Stimulated activated CD8-positive, alpha-beta memory T cell treated with anti-CD3 and anti-CD28 coated beads, Interleukin-15, amount 100 ng/mL, for 48 hours (primary cell): Measurements from ENCODE around the gene ZGLP1.

ENCODE experiments used
- DNase-seq, 2 donors: peaks; one replicate each; pipeline ENCODE4 v3.0.0-alpha.2; 2020; ENCODE audit warnings: low read depth in 2 of 2

The ZGLP1 gene

DNA sequence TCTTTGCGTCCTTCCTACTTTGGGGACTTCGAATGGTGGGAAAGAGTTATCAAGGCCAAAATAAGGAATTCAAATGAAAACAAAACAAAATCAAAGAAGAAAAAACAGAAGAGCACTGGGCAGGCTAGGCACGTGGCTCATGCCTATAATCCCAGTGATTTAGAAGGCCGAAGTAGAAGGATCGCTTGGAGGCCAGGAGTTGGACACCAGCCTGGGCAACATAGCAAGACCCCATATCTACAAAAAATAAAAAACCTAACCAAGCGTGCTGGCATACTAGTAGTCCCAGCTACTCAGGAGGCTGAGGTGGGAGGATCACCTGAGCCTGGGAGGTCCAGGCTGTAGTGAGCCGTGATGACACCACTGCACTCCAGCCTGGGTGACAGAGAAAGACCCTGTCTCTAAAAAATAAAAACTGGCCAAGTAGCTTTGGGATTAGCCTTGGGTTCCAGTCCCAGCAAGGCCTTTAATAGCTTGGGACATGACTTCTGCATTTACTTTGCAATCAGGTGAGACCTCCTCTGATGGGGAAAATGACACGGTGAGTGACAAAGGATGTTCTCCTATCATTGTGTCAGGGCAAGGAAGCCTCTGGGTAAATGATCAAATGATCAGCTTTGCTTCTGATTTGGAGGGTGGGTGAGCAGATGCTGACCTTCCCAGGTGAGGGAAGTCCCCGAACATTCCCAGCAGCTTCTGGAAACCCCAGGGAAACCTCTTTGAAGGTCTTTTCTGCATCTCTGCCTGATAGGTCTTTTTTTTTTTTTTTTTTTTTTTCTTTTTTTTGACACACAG is 31.6 kb downstream of the ZGLP1 start:
- no peak for DNase-seq

DNA sequence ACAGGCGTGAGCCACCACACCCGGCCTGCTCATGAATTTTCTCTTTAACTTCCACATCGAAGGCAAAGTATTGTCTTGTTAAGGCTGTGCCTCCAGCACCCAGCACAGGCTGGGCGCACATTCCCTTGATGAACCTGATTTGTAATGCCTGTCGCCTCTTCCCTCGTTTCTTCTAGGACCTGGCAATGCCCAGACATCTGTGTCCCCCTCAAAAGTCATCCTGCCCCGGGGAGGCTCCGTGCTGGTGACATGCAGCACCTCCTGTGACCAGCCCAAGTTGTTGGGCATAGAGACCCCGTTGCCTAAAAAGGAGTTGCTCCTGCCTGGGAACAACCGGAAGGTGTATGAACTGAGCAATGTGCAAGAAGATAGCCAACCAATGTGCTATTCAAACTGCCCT is 35.0 kb downstream of the ZGLP1 start:
- no peak for DNase-seq

- DNase-seq: no peak
Observed at GRCh38 chr19:10271543-10272086, 38.0 kb downstream of the ZGLP1 start.

- peak; percentile 76 to 77 for DNase-seq
Observed at GRCh38 chr19:10270616-10271394, 38.8 kb downstream of the ZGLP1 start, which contains the start of gene ICAM1. Gene ICAM1, plus strand, starts transcription at chr19:10271120. Its CDS starts 40 bp downstream, at chr19:10271160.

DNA sequence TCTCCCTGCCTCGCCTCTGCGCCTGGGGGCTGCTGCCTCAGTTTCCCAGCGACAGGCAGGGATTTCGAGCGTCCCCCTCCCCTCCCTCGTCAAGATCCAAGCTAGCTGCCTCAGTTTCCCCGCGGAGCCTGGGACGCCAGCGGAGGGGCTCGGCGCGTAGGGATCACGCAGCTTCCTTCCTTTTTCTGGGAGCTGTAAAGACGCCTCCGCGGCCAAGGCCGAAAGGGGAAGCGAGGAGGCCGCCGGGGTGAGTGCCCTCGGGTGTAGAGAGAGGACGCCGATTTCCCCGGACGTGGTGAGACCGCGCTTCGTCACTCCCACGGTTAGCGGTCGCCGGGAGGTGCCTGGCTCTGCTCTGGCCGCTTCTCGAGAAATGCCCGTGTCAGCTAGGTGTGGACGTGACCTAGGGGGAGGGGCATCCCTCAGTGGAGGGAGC is 39.4 kb downstream of the ZGLP1 start:
- DNase-seq: peak; percentile 83

DNA sequence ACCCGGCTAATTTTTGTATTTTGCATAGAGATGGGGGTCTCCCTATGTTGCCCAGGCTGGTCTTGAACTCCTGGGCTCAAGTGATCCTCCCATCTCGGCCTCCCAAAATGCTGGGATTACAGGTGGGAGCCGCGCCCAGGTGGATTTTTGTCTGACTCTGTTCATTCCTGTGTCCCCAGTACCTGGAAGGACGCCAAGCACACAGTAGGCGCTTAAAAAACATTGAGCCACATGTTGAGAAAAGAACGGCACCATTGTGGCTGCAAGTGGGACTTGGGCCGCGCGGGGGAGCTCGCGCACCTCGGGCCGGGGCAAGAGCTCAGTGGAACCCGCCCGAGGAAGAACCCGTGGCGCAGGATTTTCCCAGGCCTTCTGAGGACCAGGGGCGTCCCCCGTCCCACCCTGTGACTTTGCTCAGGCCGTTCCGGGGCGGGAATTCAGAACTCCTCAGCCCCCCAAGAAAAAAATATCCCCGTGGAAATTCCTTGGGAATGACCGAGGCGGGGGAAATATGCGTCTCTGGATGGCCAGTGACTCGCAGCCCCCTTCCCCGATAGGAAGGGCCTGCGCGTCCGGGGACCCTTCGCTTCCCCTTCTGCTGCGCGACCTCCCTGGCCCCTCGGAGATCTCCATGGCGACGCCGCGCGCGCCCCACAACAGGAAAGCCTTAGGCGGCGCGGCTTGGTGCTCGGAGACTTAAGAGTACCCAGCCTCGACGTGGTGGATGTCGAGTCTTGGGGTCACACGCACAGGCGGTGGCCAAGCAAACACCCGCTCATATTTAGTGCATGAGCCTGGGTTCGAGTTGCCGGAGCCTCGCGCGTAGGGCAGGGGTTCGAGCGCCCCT is 40.1 kb downstream of the ZGLP1 start:
- peak; percentile 76 to 81 for DNase-seq

- DNase-seq: no peak
Observed at GRCh38 chr19:10268071-10268470, 41.5 kb downstream of the ZGLP1 start.

DNA sequence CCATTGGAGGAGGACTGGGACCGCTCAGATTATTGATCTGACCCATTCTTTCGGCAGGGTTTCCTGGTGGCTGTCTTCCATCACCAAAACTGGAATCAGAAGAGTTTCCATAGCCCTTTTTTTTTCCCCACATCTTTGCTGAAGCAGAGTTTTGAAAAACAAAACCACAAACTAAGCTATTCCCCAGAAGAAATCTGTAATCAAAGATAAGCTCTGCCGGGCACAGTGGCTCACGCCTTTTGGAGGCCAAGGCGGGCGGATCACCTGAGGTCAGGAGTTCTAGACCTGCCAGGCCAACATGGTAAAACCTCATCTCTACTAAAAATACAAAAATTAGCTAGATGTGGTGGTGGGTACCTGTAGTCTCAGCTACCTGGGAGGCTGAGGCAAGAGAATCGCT is 42.9 kb downstream of the ZGLP1 start:
- DNase-seq: no peak

DNA sequence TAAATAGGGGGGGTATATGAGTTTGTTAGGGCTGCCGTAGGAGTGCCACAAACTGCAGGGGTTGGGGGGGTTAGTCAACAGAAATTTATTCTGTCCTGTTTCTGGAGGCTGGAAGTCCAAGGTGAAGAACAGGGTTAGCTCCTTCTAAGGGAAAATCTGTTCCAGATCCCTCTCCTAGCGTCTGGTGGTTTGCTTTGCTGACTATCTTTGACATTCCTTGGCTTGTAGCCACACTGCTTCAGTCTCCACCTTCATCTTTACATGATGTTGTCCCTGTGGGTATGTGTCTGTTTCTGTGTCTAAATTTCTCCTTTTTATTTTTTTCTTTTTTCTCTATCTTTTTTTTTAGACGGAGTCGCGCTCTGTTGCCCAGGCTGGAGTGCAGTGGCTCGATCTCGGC is 46.8 kb downstream of the ZGLP1 start:
- DNase-seq: no peak

DNA sequence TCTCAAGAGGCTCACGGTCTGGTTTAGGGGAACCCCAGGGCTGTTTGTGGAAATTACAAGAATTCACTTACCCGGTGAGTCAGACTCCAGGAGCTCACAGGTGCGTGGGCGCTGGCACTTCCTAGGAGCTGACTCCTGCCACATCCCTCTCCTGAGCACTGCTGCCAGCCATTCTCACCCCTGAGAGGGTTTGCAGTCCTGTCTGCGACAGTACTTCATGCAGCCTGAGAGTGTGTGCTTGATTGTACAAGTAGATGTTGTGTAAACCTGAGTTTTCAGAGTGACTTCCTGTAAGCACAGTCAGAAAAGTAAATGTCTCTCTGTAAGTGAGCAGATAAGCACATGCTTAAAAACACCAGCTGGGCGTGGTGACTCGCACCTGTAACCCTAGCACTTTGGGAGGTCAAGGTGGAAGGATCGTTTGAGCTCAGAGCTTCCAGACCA is 49.5 kb downstream of the ZGLP1 start:
- DNase-seq: peak; percentile 65 to 67

DNA sequence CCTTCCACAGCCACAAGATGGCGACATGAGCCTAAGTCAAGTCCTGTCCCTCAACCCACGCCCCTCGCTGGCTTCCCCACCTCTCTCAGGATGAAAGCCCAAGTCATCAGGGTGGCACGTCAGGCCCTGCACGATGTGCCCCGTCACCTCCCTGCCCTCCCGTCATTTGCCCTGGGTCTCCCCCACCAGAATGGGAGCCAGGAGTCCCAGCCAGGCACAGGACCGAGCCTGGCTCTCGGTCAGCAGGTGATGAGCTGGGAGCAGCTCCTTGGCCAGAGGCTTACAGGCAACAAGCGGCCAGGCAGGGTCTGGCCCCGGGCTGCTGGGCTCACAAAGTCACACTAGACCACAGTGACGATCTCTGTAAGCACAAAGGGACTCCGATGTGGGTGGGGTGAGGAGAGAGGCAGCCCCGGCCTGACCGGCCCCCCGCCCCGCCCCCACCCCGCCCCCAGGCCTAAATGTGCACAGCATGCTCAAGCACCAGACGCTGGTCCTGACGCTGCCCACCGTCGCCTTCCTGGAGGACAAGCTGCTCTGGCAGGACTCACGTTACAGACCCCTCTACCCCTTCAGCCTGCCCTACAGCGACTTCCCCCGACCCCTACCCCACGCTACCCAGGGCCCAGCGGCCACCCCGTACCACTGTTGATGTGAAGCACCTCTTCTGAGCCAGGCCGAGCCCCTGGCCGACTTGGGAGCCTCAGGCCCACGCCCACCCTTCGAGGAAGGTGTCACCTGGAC is 50.3 kb downstream of the ZGLP1 start:
- DNase-seq: peak; percentile 82 to 91

- no peak for DNase-seq
Observed at GRCh38 chr19:10258080-10258710, 51.4 kb downstream of the ZGLP1 start.

DNA sequence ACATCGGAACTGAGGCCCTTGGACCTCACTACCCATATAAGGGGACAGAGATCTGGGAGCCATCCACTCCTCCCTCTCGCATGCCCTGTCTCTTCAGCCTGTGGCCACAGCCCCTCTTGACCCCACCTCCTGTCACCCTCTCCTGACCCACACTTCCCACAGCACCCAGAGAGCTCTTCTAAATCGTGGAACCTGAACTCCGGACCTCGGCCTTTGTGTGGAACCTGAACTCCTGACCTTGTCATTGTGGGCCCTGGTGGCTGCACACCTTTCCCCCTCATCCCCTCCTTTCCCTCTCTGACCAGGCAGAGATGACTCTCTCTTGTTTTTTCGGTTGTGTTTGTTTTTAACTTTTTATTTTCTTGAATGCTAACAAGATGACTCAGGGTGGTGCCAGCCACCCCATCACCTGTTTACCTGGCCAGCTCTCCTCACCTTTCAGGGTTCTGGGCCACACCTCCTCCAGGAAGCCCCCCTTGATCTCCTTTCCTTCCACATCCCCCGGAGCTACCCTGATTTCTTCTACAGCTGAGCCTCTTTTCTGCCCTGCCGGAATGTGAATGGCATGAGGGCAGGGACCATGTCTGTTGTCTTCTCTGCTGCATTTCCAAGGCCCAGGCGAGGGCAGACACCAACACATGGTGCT is 52.5 kb downstream of the ZGLP1 start:
- DNase-seq: no peak

- DNase-seq: no peak
Observed at GRCh38 chr19:10256551-10256950, 53.1 kb downstream of the ZGLP1 start.

DNA sequence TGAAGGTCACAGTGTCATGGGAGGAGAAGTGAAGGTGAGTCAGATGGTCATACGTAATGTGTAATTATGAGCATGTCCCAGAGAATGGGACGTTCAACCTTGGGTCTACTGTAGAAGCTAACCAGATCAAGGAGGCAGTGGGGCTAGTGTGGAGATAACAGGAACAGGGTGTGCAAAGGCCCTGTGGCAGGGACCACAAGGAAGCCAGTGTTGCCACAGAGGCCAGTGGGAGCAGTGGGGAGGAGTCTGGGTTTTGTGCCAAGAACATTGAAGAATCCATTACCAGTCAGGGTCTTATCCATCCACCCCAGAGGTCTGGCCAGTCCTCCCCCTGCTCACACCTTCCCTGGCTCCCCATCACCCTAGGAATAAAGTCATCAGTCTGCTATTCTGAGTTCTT is 54.3 kb downstream of the ZGLP1 start:
- DNase-seq: no peak
